A549 (cell line): Measurements from ENCODE around the gene LRCH1. TPM values are rescaled to one million over a fixed set of nuclear protein-coding genes. Genes with fewer than 3 reads are reported as not detected.

Source experiments
- ATAC-seq, 2 experiments: fragments of 200-7000 bp in 1 of 2; fragments of >200 bp in 1 of 2; cut with Nextera tagmentation in 1 of 2; cut with Tn5 transposase in 1 of 2; 3 replicates each; pipeline versions ENCODE4 v1.8.0 to v1.9.1; 2018 to 2020; ENCODE audit warnings: mild to moderate bottlenecking in 1 of 2, moderate library complexity in 1 of 2
- CTCF ChIA-PET: fragments of 300-600 bp; sonication (Branson Sonifier 250); formaldehyde crosslinking; extraction: SDS; loops from one replicate; lab custom pipeline; 2021; ENCODE audit warnings: antibody characterized with exemption, inconsistent platforms; lab: Yijun Ruan, JAX
- POLR2A ChIA-PET: fragments of 350-600 bp; formaldehyde crosslinking; extraction: SDS; loops from one replicate; lab custom pipeline; 2021; ENCODE audit warnings: antibody characterized with exemption, inconsistent platforms; lab: Yijun Ruan, JAX
- DNase-seq, 2 experiments: peaks; one replicate each; pipeline versions ENCODE4 v3.0.0 to v3.0.0-alpha.2; 2011 to 2016; ENCODE audit warnings: low read depth in 1 of 2, low spot score in 1 of 2
- FAIRE-seq: peaks from 2 replicates; lab custom pipeline; 2011; peaks lifted over from hg19 to GRCh38; lab: Jason Lieb, UNC
- H3K27ac ChIP-seq, 2 experiments: fragments of >200 bp; sonication (Bioruptor Twin); formaldehyde crosslinking; 3 replicates each; pipeline ENCODE4 v1.5.1; 2016 to 2017
- H3K4me1 ChIP-seq: fragments of >200 bp; sonication (Bioruptor Twin); formaldehyde crosslinking; 3 replicates; pipeline ENCODE4 v1.6.1; 2016
- H3K4me2 ChIP-seq: fragments of >200 bp; sonication (Bioruptor Twin); formaldehyde crosslinking; 3 replicates; pipeline ENCODE4 v1.6.1; 2016
- H3K4me3 ChIP-seq: fragments of >200 bp; sonication (Bioruptor Twin); formaldehyde crosslinking; 3 replicates; pipeline ENCODE4 v1.5.1; 2016
- H3K9me3 ChIP-seq: fragments of >200 bp; sonication (Bioruptor Twin); formaldehyde crosslinking; 3 replicates; pipeline ENCODE4 v1.6.1; 2016
- CHD2 ChIP-seq: fragments of 150-350 bp; IDR thresholded peaks from 2 replicates; pipeline ENCODE4 v1.6.1; 2014; ENCODE audit warnings: low read length; ENCODE audit not compliant: partially characterized antibody
- ESRRA ChIP-seq: fragments of 150-350 bp; IDR thresholded peaks from 2 replicates; pipeline ENCODE4 v1.6.1; 2014; ENCODE audit warnings: mild to moderate bottlenecking, low read length, borderline replicate concordance
- HES2 ChIP-seq: fragments of >200 bp; sonication (Bioruptor Twin); formaldehyde crosslinking; IDR thresholded peaks from 2 replicates; pipeline ENCODE4 v1.6.1; 2016
- HEYL ChIP-seq: fragments of 250-450 bp; sonication (Bioruptor Pico); IDR thresholded peaks from 2 replicates; pipeline ENCODE4 v1.8.0; 2021; ENCODE audit warnings: mild to moderate bottlenecking, moderate library complexity
- JUNB ChIP-seq: fragments of >200 bp; sonication (Bioruptor Twin); formaldehyde crosslinking; IDR thresholded peaks from 2 replicates; pipeline ENCODE4 v1.6.1; 2016
- KDM1A ChIP-seq: fragments of 200-600 bp; sonication (generic); IDR thresholded peaks from 2 replicates; pipeline ENCODE4 v1.6.1; 2016; ENCODE audit warnings: low read depth, mild to moderate bottlenecking
- MYC ChIP-seq: IDR thresholded peaks from 2 replicates; pipeline ENCODE4 v1.6.1; 2012; ENCODE audit warnings: mild to moderate bottlenecking, inconsistent platforms, low read length, improper control_type of control experiment, borderline replicate concordance
- POLR2A ChIP-seq: IDR thresholded peaks from 2 replicates; pipeline ENCODE4 v1.6.1; 2012; ENCODE audit warnings: mild to moderate bottlenecking, low read length
- REST ChIP-seq: fragments of 200-600 bp; sonication (generic); IDR thresholded peaks from 2 replicates; pipeline ENCODE4 v1.6.1; 2016; ENCODE audit warnings: antibody characterized with exemption, mild to moderate bottlenecking, moderate library complexity
- RFX5 ChIP-seq: fragments of 450-650 bp; IDR thresholded peaks from 2 replicates; pipeline ENCODE4 v1.7.1; 2014; ENCODE audit warnings: antibody characterized with exemption, mild to moderate bottlenecking, moderate library complexity
- ZFP36 ChIP-seq: fragments of 450-650 bp; IDR thresholded peaks from 2 replicates; pipeline ENCODE4 v1.6.1; 2014; ENCODE audit warnings: borderline replicate concordance; ENCODE audit not compliant: partially characterized antibody
- WGBS: methylation state at CpG from one replicate; pipeline ENCODE4 v1.1.6; 2017; ENCODE audit errors: missing lambda C conversion rate; 5-methylcytosine and 5-hydroxymethylcytosine counted together
- polyA plus RNA-seq, 4 experiments: library from polyadenylated mRNA; depleted of rRNA in 3 of 4; stranded (reverse); fragments of >200 nt; fragmentation: RNase III in 1 of 4; extraction: RNeasy Plus Mini Kit Qiagen cat#74134 plus additional on column Dnase treatment in 1 of 4; gene quantifications; 2 replicates in 3 of 4; 3 replicates in 1 of 4; pipeline ENCODE4 v1.2.3, GENCODE V29; 2011 to 2017

LRCH1 gene
- polyA plus RNA-seq, 2 of the 4 experiments (the other 2 are of a cell fraction), result 8.5 to 16.4 TPM

GRCh38 chr13:46553886-46554858 lies 1.2 kb downstream of the LRCH1 start:
- WGBS, result 0% methylated on average over 21 of the region's 75 CpGs
- peak; percentile 47 to 72 for ATAC-seq
- peak overlapping the region; percentile 85 for H3K4me2 ChIP-seq
- CTCF ChIA-PET, result interaction anchor here (1.2 to 2.0 kb wide), 2 partner anchors 36 to 49 kb away, joined by 3 to 9 read pairs; no protein-coding TSS in a partner anchor
- TF ChIP-seq RFX5, result no peak
- no peak for TF ChIP-seq HEYL
- peak; percentile 24; the same call in 1 of the 2 replicates for TF ChIP-seq REST
- no peak for TF ChIP-seq MYC
- H3K9me3 ChIP-seq, result no peaks in the 10 kb centered on the region
- H3K4me1 ChIP-seq, result peaks cover 27% of the 10 kb centered on the region
- H3K27ac ChIP-seq, result peak overlapping the region; percentile 89 to 95
- peak; percentile 49 to 71 for DNase-seq
- H3K4me3 ChIP-seq, result peak overlapping the region; percentile 92
- POLR2A ChIA-PET, result no interaction called here
- FAIRE-seq, result no peak

GRCh38 chr13:46554951-46555350 lies 2.0 kb downstream of the LRCH1 start:
- ChIA-PET CTCF (interaction anchor here (1.2 to 2.0 kb wide), 2 partner anchors 37 to 48 kb away, joined by 3 to 9 read pairs; no protein-coding TSS in a partner anchor), POLR2A (no interaction called here)
- Histone ChIP-seq H3K9me3 (no peaks in the 10 kb centered on the region), H3K4me2 (peak overlapping the region; percentile 85), H3K4me1 (peaks cover 32% of the 10 kb centered on the region), H3K27ac (peak overlapping the region; percentile 89 to 95; a peak in 4 of 6 replicates), H3K4me3 (peak overlapping the region; percentile 92)
- 34% methylated on average over 2 of the region's 2 CpGs for WGBS
- no peak for ATAC-seq
- FAIRE-seq, result no peak
- DNase-seq, result no peak
- TF ChIP-seq KDM1A, result no peak
- no peak for TF ChIP-seq RFX5
- TF ChIP-seq ZFP36, result no peak
- TF ChIP-seq REST, result no peak
- no peak for TF ChIP-seq MYC
- TF ChIP-seq CHD2, result no peak

- Histone ChIP-seq H3K4me2 (peak overlapping the region; percentile 85), H3K4me1 (peaks cover 33% of the 10 kb centered on the region), H3K4me3 (no peak overlapping the region), H3K9me3 (no peaks in the 10 kb centered on the region), H3K27ac (no peak overlapping the region)
- no peak for TF ChIP-seq POLR2A
- no peak for TF ChIP-seq ESRRA
- TF ChIP-seq HES2, result no peak
- TF ChIP-seq CHD2, result no peak
- TF ChIP-seq JUNB, result no peak
- no peak for FAIRE-seq
- ChIA-PET POLR2A (no interaction called here), CTCF (interaction anchor here (1.2 to 2.0 kb wide), 2 partner anchors 38 to 47 kb away, joined by 3 to 9 read pairs; no protein-coding TSS in a partner anchor)
- ATAC-seq, result no peak
- WGBS, result 65% methylated on average over 4 of the region's 4 CpGs
- no peak for DNase-seq
These were observed 2.9 kb downstream of the LRCH1 start for GRCh38 chr13:46555722-46556417.
